HG03135 (cell line): ENCODE data around the gene MLLT6.

ENCODE experiments used
- ATAC-seq: cut with Tn5 transposase; IDR thresholded peaks from one replicate; pipeline ENCODE4 v1.9.1; 2021; ENCODE audit warnings: mild to moderate bottlenecking, moderate library complexity; ENCODE audit not compliant: unreplicated experiment

Gene MLLT6

DNA sequence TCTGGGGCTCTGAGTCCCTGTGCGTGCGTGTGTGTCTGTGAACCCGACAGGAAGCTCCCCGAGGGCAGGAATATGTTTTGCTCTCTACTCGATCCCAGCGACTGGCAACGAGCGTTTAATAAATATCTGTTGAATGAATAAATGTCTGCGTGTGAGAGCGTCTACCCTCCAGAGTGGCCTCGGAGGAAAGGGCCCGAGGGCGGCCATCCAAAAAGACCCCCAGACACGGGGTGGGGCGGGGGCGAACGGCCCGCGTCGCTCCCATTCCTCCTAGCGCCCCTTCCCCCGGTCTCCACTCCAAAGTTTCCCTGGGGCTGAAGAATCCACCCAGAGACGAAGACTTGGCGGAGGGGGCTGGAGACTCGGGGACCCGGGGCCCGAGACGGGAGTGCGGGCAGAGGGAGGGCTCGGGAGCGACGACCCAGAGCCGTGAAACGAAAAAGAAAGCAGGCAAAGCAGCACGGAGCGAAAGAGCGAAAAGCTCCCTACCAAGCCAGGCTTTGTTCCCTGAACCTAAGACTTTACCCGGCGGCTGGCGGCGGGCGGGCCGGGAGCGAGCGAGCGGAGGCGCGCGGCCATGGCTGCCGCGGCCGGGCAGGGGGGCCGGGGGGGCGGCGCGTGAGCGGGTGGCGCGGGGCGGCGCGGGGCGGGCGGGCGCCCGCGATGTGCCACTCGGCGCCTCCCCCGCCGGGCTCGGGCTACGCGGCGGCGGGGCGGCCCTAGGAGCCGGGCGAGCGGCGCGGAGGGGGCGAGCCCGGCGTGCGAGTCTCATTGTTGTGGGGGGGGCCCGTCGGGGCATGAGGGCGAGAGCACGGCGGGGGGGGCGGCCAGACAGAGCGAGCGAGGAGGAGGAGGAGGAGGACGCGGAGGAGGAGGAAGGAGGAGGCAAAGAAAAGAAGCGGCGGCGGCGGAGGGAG lies at the start of gene MLLT6:
TSS of gene MLLT6 (plus strand) at position 668 of the 917 bp plus-strand sequence. CDS start 360 bp downstream, outside the sequence.
- ATAC-seq: no peak

DNA sequence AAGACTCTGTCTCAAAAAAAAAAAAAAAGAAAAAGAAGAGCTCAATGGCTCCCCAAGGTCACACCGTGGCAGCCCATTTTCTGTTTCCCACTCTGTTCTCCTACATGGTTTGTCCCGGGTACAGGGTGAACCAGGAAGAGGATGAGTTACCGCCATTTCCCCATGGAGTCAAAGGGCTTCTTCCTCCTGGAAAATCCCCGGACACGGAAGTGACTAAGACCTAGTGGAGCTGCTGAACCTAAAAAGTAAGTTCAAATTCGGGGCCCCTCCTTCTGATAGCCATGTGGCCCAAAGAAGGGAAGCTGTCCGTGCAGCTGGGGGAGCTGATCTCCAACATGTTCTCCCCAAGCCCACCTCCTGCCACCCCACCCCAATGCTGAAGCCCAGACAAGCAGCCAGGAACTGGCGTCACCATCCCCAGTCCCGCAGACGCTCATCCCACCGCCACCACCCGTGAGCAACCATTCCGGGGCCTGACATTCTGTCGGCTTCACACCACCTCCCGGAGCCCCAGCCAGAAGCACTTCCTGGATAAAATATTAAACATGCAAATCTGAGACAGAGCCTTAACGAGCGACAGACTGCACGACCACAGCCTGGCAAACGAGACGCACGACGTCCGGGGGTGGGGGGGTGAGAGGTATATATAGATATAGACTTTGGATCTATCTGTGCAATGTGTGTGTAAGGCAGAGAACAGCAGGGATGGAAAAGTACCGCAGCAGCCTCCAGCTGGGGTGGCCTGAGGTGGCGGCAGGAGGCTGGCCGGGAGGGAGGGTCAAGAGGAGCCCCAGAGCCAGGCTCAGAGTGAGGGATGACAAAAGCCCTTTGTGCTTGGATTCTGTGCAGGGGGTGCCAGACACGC lies 47.9 kb upstream of the MLLT6 start:
- no peak for ATAC-seq

DNA sequence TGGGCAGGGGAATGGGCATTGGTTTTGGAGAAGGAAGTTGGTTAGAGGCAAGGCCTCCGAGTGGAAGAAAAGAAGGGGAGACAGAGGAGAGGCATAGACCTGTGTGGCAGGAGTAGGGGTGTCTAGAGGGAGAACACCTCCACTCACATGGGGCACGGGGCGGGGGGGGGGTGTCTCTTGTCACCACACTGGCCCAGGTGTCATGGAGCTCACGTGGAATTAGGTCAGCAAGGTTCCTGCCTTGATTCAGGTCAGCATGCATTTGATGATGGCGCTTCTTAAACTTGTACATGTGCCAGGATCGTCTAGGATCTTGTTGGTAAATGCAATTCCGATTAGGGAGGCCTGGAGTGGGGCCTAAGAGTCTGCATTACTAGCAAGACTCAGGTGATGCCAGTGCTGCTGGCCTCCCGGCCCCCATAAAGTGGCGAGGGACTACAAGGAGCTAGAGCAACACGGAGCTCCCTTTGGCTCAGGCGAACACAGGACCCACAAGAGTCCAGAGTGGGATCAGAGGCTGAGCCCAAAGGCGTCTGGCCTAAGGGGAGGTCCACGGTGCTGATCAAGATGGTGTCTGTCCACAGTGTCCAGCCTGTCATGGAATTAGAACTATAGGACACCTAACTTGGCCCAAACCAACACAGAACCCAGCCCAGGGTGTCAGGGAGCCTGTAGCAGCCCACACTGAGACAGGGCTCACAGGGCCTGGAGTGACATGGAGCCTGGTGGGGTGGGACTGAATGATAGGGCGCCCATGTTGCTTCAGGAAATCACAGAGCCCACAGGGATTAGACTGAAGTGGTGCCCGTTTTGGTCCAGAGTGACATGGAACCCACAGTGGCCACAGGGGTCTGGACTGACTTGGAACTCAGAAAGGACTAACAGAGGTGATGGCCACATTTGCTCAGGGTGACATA lies 47.0 kb upstream of the MLLT6 start:
- no peak for ATAC-seq

DNA sequence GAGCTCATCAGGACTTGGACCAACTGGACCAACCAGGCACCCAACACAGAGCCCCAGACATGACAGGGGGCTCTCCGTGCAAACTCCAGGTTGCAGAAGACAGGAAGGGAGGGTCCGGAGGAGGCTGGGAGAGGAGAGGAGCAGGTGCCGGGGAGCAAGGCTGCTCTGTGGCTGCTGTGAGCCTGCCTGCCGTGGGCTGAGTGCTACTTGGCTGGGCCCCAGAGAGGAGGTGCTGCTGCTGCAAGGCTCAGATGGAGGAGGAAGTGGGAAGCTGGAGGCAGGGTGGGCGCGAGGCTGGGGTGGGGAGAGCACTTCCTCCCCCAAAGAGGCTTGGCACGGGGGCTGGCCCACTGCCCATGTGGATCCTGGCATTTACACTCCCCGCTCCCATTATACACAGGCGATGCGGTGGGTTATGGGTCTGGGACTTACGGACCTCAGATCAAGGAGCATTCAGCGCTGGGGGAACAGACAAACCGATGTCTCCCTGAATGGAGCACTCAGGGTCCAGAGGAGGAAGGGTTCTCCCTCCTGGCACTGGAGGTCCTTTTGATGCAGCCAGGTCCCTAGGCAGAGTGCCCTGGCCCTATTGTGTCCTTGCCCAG lies 46.2 kb upstream of the MLLT6 start:
- no peak for ATAC-seq

DNA sequence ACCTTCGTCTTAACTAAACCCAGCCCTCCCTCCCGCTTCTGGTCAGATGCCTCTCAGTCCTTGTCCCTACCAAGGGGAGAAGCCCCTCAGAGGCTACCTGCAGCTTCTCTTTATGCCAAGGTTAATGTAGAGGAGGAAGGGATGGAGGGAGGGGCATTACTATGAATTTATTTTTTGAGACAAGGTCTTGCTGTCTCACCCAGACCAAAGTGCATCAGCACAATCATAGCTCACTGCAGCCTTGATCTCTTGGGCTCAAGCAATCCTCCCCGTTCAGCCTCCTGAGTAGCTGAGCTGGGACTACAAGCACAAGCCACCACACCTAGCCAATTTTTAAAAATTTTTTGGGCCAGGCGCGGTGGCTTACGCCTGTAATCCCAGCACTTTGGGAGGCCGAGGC lies 45.7 kb upstream of the MLLT6 start:
- no peak for ATAC-seq

DNA sequence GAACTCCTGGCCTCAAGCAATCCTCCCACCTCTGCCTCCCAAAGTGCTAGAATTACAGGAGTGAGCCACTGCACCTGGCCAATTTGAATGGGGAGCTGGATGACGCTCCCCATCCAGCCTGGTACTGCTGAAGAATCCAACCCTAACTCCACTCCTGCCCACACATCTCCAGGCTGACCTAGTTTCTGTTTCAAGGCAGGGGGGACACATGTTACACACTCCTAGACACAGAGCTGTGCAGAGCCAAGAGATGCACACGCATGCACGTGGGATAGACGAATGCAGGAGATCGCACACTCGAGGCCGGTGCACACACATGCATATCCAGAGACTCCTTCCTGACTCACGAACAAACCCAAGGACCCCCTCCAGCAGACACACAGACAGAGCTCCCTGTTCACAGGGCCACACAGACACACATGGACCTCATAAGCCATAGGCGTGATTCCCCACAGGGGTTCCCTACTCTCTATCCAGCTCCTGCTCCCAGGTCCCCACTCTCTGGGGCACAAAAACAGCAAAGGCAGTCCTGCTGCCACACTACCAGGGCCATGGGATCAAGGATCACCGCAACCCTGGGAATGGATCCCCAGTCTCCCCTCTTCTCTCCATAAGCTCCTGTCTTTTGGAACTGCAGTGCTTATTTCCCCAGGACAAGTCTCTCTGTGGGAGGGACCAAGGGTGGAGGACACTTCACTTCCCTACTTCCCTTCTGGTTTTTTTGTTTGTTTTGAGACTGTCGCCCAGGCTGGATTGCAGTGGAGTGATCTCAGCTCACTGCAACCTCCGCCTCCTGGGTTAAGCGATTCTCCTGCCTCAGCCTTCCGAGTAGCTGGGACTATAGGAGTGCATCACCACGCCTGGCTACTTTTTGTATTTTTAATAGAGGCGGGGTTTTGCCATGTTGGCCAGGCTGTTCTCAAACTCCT lies 44.7 kb upstream of the MLLT6 start:
- no peak for ATAC-seq

DNA sequence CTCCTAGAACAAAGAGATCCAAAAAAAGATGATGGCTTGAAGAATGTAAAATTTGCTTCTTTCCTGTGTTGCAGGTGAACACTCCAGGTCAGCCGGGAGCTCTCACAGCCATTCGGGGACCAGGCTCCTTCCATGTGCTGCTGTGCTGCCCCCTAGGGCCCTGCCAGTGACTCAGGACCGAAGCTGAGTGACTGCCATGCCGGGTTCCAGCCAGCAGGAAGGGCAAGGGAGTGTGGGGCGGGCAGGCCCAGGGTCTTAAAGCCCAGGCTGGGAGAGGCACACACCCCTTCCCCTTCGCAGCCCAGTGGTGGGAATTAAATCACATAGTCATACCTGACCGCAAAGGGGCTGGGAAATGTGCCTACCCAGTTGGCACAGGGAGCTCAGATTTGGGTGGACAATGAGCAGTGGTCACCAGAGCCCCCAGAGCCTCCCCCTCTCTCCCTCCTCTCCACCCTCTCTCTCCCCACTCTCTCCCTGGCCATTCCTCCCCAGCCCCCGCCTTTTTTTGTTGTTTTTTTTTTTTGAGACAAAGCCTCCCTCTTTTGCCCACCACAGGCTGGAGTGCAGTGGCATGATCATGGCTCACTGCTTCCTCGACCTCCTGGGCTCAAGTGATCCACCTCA lies 41.8 kb upstream of the MLLT6 start:
- ATAC-seq: no peak

DNA sequence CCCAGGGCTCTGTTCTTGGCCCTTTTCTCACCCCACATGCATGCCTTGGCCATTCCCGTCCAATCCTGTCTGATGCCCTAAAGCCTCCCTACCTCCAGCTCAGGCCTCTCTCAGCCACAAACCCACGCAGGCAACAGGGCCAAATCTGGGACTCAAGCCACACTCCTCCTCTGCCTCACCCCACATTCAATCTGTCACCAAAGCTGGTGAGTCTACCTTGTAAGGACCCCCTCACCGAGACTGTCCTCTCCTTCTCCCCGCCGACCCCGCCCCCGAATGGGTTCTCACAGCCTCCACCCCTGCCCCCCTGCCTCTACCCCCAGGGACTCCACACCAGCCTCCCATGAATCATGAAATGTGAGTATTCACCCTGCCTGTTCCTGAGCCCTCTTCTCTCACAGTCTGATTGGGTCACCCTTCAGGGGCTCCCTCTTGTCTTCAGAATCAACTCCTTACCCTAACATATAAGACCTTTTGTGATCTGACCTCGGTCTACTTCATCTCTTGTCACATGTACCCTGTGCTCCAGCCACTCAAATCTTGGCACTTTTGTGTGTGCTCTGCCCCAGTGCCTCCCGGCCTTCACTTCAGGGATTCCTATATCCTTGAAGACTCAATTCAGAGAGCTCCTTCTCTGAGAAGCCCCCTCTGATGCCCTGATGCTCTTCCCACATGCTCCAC lies 41.0 kb upstream of the MLLT6 start:
- no peak for ATAC-seq

DNA sequence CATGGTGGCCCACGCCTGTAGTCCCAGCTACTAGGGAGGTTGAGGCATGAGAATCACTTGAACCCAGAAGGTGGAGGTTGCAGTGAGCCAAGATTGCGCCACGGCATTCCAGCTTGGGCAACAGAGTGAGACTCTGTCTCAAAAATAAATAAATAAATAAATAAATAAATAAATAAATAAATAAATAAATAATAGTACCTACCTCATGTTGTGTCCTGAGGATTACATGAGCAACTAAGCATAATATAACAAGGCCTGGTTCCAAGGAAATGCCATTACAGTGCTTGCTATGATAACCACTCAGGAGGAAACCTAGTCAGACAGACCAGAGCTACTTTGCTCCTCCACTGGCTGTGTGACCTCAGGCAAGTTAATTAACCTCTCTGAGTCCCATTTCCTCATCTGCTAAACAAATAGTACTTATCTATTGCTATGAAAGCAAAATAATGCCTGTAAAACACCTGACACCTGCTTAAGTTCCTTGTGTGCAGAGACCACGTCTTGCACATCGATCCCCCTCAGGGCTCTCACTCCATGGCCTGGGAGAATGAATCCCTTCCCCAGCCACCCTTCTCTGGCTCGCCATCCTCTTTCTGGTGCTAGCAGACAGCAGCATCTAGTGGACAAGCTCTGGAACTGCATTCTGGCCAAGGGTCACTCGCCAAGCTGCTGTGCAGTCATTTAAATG lies 37.8 kb upstream of the MLLT6 start:
- no peak for ATAC-seq

DNA sequence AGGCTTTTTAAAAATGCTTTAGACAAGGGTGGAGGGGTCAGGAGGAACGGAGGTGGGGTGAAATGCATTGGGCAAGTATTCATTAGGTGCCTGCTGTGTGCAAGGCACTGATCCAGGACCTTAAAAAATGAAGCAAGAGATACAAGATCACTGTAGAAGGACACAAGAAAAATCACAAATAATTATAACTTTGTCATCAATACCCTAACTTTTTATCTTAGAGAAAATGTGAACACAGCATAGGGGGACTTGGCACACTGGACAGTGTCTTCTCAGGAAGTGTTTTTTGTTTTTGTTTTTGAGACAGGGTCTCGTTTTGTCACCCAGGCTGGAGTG lies 37.3 kb upstream of the MLLT6 start:
- no peak for ATAC-seq

DNA sequence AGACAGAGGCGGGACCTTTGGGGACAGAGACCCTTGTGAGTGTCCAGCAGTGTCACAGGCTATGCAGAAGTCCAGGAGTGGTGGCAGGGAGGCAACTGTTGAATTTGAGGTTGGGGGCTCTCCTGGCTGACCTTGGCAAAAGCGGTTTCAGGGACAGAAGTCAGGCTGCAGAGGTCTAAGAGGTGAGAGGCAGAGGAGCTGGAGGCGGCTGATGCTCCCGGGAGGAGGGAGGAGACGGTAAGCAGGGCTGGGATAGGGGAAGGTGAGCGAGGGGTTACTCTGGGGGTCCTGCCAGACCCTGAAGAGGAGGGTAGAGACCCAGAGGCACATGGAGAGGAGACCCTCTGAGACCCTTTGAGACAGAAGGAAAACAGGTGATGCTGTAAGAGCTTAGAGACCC lies 35.6 kb upstream of the MLLT6 start:
- ATAC-seq: no peak

DNA sequence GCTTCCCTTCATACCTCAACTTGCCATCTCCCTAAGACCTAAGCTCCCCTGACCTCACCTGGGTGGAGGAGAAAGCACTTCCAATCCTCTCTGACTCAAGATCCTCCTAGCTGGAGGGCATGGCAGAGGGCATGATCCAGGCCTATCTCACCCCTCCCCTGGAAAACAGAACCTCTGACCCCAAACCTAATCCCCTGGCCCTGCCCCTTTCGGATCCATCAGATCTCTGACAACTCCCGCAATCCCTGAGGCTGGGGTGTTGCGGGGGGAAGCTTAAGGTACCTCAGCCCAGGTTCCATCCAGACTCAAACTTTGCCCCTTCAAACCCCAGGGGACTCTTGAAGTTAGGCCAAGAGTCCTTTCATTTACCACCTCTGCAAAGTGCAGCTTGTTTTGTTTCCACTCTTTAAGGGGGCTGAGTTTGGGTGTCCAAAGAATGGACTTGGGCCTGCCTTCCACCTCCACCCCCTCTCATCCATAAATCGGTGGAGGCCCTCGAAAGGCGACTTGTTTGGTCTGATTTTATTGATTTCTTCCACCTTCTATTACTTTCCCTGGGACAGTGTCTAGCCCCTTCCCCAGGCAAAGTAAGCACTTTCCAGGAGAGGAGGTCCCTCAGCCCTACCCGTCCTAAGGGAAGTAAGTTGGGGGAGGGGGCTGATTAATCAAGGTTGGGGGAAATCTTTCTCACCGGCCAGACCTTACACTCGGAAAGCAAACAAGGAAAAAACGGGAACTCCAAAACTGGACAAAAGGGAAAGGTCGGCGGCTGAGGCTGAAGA lies 32.9 kb upstream of the MLLT6 start:
- ATAC-seq: no peak

DNA sequence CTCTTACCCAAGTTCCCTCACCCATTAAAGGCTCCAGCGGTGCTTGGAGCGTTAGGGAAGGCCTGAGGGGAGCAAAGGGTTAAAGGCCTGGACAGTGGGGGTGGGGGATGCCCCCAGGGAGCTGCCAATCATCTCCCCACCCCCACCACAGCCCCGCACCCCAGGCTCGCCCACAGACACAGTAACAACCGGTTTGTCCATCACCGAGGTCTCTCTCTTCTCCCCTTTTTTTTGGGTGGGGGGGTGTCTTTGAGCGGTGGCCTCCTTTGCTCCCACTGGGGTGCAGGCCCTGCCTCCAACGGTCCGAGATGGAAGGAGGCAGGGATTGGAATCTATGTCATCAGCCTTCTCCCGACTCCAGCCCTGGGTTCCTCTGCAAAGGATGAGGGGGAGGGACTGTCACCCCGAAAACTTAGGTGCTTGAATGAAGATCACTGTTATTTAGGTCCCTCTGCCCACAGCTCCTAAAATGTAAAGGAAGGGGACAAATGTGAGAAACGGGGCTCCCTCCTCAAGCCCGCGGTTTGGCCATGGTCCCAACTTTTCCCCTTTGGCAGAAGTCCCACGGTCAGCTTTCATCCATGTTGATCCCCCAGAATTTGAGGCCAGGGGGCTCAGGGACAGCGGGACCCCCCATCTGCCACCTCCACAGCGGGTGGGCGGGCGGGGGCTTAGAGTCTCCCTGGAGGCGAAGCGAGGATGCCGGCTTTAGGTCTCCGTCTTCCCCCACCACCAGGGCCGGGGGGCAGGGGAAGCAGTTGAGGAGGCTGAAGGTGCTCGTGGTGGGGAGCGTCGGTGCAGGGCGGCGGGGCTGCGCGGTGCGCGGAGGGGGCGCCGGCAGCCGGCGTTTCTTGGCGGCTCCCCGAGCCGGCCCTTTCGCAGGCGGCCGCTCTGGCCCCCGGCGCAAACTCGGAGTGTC lies 32.0 kb upstream of the MLLT6 start:
- no peak for ATAC-seq

DNA sequence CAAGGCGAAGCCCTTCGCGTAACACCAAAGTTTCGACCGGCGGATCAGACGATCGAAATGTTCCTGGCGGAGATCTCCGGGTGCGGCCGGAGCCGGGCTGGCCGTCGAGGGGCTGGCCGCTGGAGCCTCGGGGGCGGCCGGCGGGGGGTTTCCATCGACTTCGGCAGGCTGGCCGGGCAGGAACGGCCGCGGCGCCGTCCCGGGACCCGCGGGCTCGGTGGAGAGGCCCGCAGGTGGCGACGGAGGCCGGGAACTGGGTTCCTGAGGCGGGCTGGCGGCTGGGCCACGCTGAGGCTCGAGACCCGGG lies 31.4 kb upstream of the MLLT6 start:
- ATAC-seq: no peak

DNA sequence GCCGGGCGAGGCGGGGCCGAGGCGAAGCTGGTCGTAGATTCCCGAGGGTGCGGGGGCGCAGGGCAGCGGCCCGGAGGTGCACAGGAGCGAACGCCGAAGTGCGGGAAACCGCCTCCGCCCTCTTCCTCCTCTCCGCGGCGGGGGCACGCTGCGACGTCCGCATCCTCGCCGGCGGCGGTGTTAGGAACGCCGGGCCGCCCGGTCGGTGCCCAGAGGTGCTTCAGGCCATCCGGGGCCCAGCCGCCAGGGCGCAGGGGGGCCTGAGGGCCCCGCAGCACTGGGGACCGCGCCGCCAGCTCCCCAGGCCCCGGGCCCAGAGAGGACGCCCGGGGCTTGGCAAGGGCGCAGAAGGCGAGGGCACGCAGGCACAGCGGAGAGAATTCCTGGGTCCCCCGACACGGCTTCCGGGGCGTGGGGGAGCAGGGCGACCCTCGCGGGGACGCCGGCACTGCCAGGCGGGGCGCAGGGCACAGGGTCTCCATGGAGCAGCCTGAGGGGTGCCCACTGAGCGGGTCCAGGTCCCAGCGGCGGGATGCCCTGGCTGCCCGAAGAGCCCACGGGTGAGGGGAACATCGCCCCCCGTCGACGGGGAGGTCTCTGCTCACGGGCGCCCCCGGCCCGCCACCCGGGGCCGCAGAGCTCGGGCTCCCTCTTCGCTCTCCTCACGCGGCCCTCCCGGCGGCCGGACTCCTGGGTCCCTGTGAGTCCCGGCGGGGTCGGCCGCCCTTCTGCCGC lies 30.9 kb upstream of the MLLT6 start:
- ATAC-seq: no peak
